GM18517 (cell line): Measurements from ENCODE around the gene FHAD1.

Experiments
- ATAC-seq: cut with Tn5 transposase; IDR thresholded peaks from one replicate; pipeline ENCODE4 v1.9.1; 2021; ENCODE audit warnings: mild to moderate bottlenecking, moderate library complexity; ENCODE audit not compliant: unreplicated experiment

Gene FHAD1

GRCh38 chr1:15324869-15325335 lies 77.9 kb downstream of the FHAD1 start:
- no peak for ATAC-seq

GRCh38 chr1:15325375-15326085 lies 78.5 kb downstream of the FHAD1 start:
- no peak for ATAC-seq

- no peak for ATAC-seq
These were observed 79.9 kb downstream of the FHAD1 start for GRCh38 chr1:15326691-15327588.

- ATAC-seq: no peak
These were observed 81.5 kb downstream of the FHAD1 start for GRCh38 chr1:15328351-15329103.

- ATAC-seq: no peak
These were observed 82.2 kb downstream of the FHAD1 start for GRCh38 chr1:15329104-15329820.

- ATAC-seq: no peak
These were observed 83.0 kb downstream of the FHAD1 start for GRCh38 chr1:15330028-15330427.

- ATAC-seq: no peak
These were observed 84.2 kb downstream of the FHAD1 start for GRCh38 chr1:15331180-15331579.

- ATAC-seq: no peak
These were observed 84.7 kb downstream of the FHAD1 start for GRCh38 chr1:15331734-15332133.

- ATAC-seq: no peak
These were observed 85.5 kb downstream of the FHAD1 start for GRCh38 chr1:15332525-15332924.

GRCh38 chr1:15332952-15333715 lies 86.1 kb downstream of the FHAD1 start:
- no peak for ATAC-seq

GRCh38 chr1:15334995-15335394 lies 88.0 kb downstream of the FHAD1 start:
- no peak for ATAC-seq

GRCh38 chr1:15336866-15337265 lies 89.8 kb downstream of the FHAD1 start:
- ATAC-seq: no peak

- ATAC-seq: no peak
These were observed 90.8 kb downstream of the FHAD1 start for GRCh38 chr1:15337656-15338402.

- ATAC-seq: no peak
These were observed 92.5 kb downstream of the FHAD1 start for GRCh38 chr1:15339570-15339969.

GRCh38 chr1:15341228-15341627 lies 94.2 kb downstream of the FHAD1 start:
- ATAC-seq: no peak

GRCh38 chr1:15341634-15342407 lies 94.8 kb downstream of the FHAD1 start:
- no peak for ATAC-seq

GRCh38 chr1:15342408-15342967 lies 95.5 kb downstream of the FHAD1 start:
- ATAC-seq: no peak

- no peak for ATAC-seq
These were observed 96.1 kb downstream of the FHAD1 start for GRCh38 chr1:15343099-15343498.
